Bronchial epithelial cell (primary cell): Measurements from ENCODE around the gene BEST3. TPM values are rescaled to one million over a fixed set of nuclear protein-coding genes. Genes with fewer than 3 reads are reported as not detected.

Experiments used
- DNase-seq: peaks from one replicate; pipeline ENCODE4 v3.0.0-alpha.2; 2010; ENCODE audit warnings: low read depth
- FAIRE-seq: peaks from 2 replicates; lab custom pipeline; 2011; peaks lifted over from hg19 to GRCh38; lab: Jason Lieb, UNC
- H3K27me3 ChIP-seq: 2 replicates; pipeline ENCODE4 v1.5.1; 2011; ENCODE audit warnings: low read length; ENCODE audit not compliant: control insufficient read depth, insufficient read depth
- H3K36me3 ChIP-seq: 2 replicates; pipeline ENCODE4 v1.5.1; 2011; ENCODE audit warnings: low read length; ENCODE audit not compliant: control insufficient read depth, insufficient read depth
- H3K4me3 ChIP-seq: 2 replicates; pipeline ENCODE4 v1.5.1; 2011; ENCODE audit warnings: mild to moderate bottlenecking, low read depth, low read length, control low read depth
- total RNA-seq: library from RNA; depleted of rRNA; stranded (reverse); fragments of >200 nt; gene quantifications from 2 replicates; pipeline ENCODE4 v1.2.1, GENCODE V29; 2014
- TF ChIP-seq, protein P1 (sequence below): IDR thresholded peaks from 2 replicates; pipeline ENCODE4 v1.5.1; 2011; ENCODE audit warnings: mild to moderate bottlenecking, moderate library complexity, low read length, control low read depth, inconsistent platforms; ENCODE audit not compliant: insufficient read depth, severe bottlenecking

The BEST3 gene
- total RNA-seq, 1 donor from 2014 or later, result not detected

DNA sequence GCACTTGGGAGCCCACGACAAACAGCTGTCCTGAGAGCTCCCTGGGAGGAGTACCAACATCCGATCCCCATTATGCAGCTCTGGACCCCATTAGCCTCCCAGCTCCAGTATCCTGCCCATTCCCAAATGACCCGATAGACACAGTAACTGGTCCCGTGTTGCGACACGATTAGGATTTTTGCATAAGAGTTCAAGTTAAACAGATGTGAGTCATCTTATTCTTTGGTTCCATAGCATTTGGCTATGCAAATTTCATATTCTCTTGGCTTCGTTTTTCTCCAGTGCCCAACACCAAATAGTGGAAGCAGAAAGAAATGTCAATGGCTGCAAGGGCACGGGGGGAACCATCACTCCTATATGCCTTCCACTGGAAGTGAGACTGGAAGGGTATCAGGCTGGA lies 45.4 kb downstream of the BEST3 start:
- Histone ChIP-seq H3K4me3 (no peak overlapping the region), H3K27me3 (no peaks in the 10 kb centered on the region), H3K36me3 (no peaks in the 10 kb centered on the region)
- FAIRE-seq (no peak), DNase-seq (peak; percentile 69)
- TF ChIP-seq, protein P1, sequence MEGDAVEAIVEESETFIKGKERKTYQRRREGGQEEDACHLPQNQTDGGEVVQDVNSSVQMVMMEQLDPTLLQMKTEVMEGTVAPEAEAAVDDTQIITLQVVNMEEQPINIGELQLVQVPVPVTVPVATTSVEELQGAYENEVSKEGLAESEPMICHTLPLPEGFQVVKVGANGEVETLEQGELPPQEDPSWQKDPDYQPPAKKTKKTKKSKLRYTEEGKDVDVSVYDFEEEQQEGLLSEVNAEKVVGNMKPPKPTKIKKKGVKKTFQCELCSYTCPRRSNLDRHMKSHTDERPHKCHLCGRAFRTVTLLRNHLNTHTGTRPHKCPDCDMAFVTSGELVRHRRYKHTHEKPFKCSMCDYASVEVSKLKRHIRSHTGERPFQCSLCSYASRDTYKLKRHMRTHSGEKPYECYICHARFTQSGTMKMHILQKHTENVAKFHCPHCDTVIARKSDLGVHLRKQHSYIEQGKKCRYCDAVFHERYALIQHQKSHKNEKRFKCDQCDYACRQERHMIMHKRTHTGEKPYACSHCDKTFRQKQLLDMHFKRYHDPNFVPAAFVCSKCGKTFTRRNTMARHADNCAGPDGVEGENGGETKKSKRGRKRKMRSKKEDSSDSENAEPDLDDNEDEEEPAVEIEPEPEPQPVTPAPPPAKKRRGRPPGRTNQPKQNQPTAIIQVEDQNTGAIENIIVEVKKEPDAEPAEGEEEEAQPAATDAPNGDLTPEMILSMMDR, result no peak

DNA sequence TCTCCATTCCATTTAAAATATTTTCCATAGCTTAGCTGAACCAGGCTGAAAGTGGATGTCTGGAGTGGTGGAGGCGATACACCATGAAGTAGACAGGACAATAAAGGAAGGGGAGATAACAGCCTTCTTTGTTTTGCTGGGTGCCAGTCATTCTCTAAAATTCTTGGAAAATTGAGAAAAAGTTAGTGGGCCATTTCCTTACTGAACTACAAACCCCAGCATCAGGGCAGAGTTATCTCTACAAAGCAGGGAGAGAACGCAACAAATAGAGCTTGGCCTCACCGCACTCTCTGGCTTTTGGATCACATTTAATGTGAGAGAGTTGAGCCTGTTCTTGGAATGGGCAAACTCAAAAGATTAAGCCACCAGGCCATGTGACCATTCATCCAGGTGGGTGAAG lies 47.2 kb downstream of the BEST3 start:
- FAIRE-seq (no peak), DNase-seq (no peak)
- TF ChIP-seq, protein P1, result no peak
- Histone ChIP-seq H3K27me3 (no peaks in the 10 kb centered on the region), H3K36me3 (no peaks in the 10 kb centered on the region), H3K4me3 (no peak overlapping the region)

GRCh38 chr12:69649529-69649928 lies 49.6 kb downstream of the BEST3 start:
- Histone ChIP-seq H3K4me3 (no peak overlapping the region), H3K36me3 (no peaks in the 10 kb centered on the region), H3K27me3 (no peaks in the 10 kb centered on the region)
- TF ChIP-seq, protein P1, result no peak
- DNase-seq, result no peak
- FAIRE-seq, result no peak

DNA sequence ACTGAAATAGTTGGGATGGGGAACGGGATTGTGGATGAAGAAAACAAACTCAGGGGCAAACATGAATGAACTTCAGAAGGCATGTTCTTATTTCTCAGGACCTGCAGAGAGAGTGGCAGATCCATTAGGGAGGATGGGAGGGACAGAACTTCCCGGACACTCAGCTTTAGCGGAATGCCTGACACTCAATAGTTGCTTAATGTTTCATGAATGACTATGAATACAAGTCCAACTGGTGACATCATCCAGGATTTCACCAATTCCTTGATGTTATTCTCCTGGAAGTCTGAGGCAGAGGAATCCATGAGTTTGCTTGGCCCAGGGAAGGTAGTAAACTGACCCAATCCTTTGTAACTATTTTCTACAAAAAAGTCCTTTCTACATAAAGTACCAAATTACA lies 50.6 kb downstream of the BEST3 start:
- DNase-seq (peak; percentile 89), FAIRE-seq (no peak)
- TF ChIP-seq, protein P1, result no peak
- H3K4me3 ChIP-seq, result no peak overlapping the region
- H3K36me3 ChIP-seq, result no peaks in the 10 kb centered on the region
- no peaks in the 10 kb centered on the region for H3K27me3 ChIP-seq

GRCh38 chr12:69647178-69647577 lies 51.9 kb downstream of the BEST3 start:
- no peak for DNase-seq
- Histone ChIP-seq H3K36me3 (no peaks in the 10 kb centered on the region), H3K27me3 (no peaks in the 10 kb centered on the region), H3K4me3 (no peak overlapping the region)
- TF ChIP-seq, protein P1, result no peak
- FAIRE-seq, result no peak

GRCh38 chr12:69645031-69645430 lies 54.1 kb downstream of the BEST3 start:
- no peaks in the 10 kb centered on the region for H3K27me3 ChIP-seq
- no peak overlapping the region for H3K4me3 ChIP-seq
- FAIRE-seq (no peak), DNase-seq (no peak)
- H3K36me3 ChIP-seq, result no peaks in the 10 kb centered on the region
- TF ChIP-seq, protein P1, result no peak
